Natural killer cell (primary cell): ENCODE results near the gene PKDREJ. TPM values are rescaled to one million over a fixed set of nuclear protein-coding genes. Genes with fewer than 3 reads are reported as not detected.

Source experiments
- ATAC-seq, 3 donors: fragments of 150-1000 bp in 2 of 3; fragments of 200-7000 bp in 1 of 3; cut with Tn5 transposase; 1 replicate in 1 of 3; 2 replicates in 2 of 3; pipeline ENCODE4 v1.10.0; 2021; ENCODE audit warnings: mild to moderate bottlenecking in 2 of 3, moderate library complexity in 2 of 3
- DNase-seq, 2 donors: peaks; one replicate each; pipeline versions ENCODE4 v3.0.0 to v3.0.0-alpha.2; 2013 to 2021; ENCODE audit warnings: mixed read lengths in 1 of 2
- H3K27ac ChIP-seq: one replicate; pipeline ENCODE4 v1.5.1; 2013; ENCODE audit warnings: mild to moderate bottlenecking, low read length
- H3K27me3 ChIP-seq: one replicate; pipeline ENCODE4 v1.6.1; 2013; ENCODE audit warnings: low read length; ENCODE audit not compliant: control insufficient read depth, insufficient read depth
- H3K36me3 ChIP-seq: one replicate; pipeline ENCODE4 v1.6.1; 2013; ENCODE audit warnings: low read length; ENCODE audit not compliant: control insufficient read depth, insufficient read depth
- H3K4me1 ChIP-seq: one replicate; pipeline ENCODE4 v1.6.1; 2013; ENCODE audit warnings: low read length; ENCODE audit not compliant: control insufficient read depth, insufficient read depth
- H3K4me3 ChIP-seq: one replicate; pipeline ENCODE4 v1.5.1; 2013; ENCODE audit warnings: low read length
- H3K9me3 ChIP-seq: one replicate; pipeline ENCODE4 v1.6.1; 2013; ENCODE audit warnings: low read length; ENCODE audit not compliant: control insufficient read depth, insufficient read depth
- H3K27ac Mint-ChIP-seq, 2 donors: one replicate each; pipeline ENCODE4 v1.8.0; 2022; ENCODE audit warnings: mild to moderate bottlenecking in 2 of 2, mixed read lengths in 2 of 2, moderate library complexity in 1 of 2
- H3K27me3 Mint-ChIP-seq, 2 donors: one replicate each; pipeline ENCODE4 v1.8.0; 2022; ENCODE audit warnings: low read depth in 2 of 2, mixed read lengths in 2 of 2
- H3K36me3 Mint-ChIP-seq: one replicate; pipeline ENCODE4 v1.8.0; 2022; ENCODE audit warnings: mixed read lengths
- H3K4me1 Mint-ChIP-seq, 2 donors: one replicate each; pipeline ENCODE4 v1.8.0; 2022; ENCODE audit warnings: mixed read lengths in 2 of 2
- H3K4me3 Mint-ChIP-seq: one replicate; pipeline ENCODE4 v1.8.0; 2022; ENCODE audit warnings: mild to moderate bottlenecking, moderate library complexity, mixed read lengths
- H3K9me3 Mint-ChIP-seq, 2 donors: one replicate each; pipeline ENCODE4 v1.8.0; 2022; ENCODE audit warnings: mixed read lengths in 2 of 2
- CTCF ChIP-seq: fragments of 200-600 bp; IDR thresholded peaks from one replicate; pipeline ENCODE4 v1.8.0; 2022; ENCODE audit warnings: antibody characterized with exemption
- WGBS: methylation state at CpG from one replicate; pipeline ENCODE4 v1.1.7; 2013; ENCODE audit warnings: missing lambda C conversion rate; ENCODE audit not compliant: insufficient coverage; 5-methylcytosine and 5-hydroxymethylcytosine counted together
- intact Hi-C: fragments of 100-400 bp; cut with micrococcal nuclease; formaldehyde crosslinking; loops from one replicate; pipeline ENCODE4 v1.14.2; 2022
- total RNA-seq, 4 donors: library from RNA; stranded (reverse); fragments of 120-200 nt in 1 of 4; gene quantifications; one replicate each; pipeline versions ENCODE4 v1.2.3 to v1.2.4, GENCODE V29; 2013 to 2022

The PKDREJ gene
- total RNA-seq, 3 donors from 2014 or later (not counting 1 experiment from before 2014, with no cell fraction given) = 0.07 to 0.25 (median 0.20) TPM

- no peak for TF ChIP-seq CTCF
- Histone ChIP-seq H3K4me3 (no peak overlapping the region), H3K27me3 (no peaks in the 10 kb centered on the region), H3K4me1 (peaks cover 24% of the 10 kb centered on the region), H3K27ac (peak overlapping the region; percentile 40), H3K9me3 (no peaks in the 10 kb centered on the region), H3K36me3 (peaks cover 10% of the 10 kb centered on the region)
- intact Hi-C loops = no loop called here
- Mint-ChIP-seq H3K27me3 (no peaks in the 10 kb centered on the region), H3K9me3 (no peaks in the 10 kb centered on the region), H3K4me3 (peak overlapping the region; percentile 71), H3K36me3 (peaks cover 8% of the 10 kb centered on the region), H3K4me1 (peaks cover 19 to 25% of the 10 kb centered on the region in 2 donors), H3K27ac (peak overlapping the region; percentile 66 to 71)
- peak in 1 of 2 donors; percentile 33 for DNase-seq
- 8% methylated on average over 20 of the region's 20 CpGs for WGBS
- ATAC-seq = peak; percentile 30 to 65 (median 38)
These were observed 23.7 kb downstream of the PKDREJ start for GRCh38 chr22:46239261-46240048.

GRCh38 chr22:46238541-46238940, 24.6 kb downstream of the PKDREJ start:
- Mint-ChIP-seq H3K36me3 (peaks cover 8% of the 10 kb centered on the region), H3K27ac (peak overlapping the region in 1 of 2 donors; percentile 61), H3K27me3 (no peaks in the 10 kb centered on the region), H3K4me1 (peaks cover 19 to 25% of the 10 kb centered on the region in 2 donors), H3K4me3 (no peak overlapping the region), H3K9me3 (no peaks in the 10 kb centered on the region)
- Histone ChIP-seq H3K36me3 (peaks cover 3% of the 10 kb centered on the region), H3K27me3 (no peaks in the 10 kb centered on the region), H3K4me1 (peaks cover 24% of the 10 kb centered on the region), H3K27ac (no peak overlapping the region), H3K9me3 (no peaks in the 10 kb centered on the region), H3K4me3 (no peak overlapping the region)
- intact Hi-C loops = no loop called here
- TF ChIP-seq CTCF = no peak
- ATAC-seq (no peak), DNase-seq (no peak)
- 96% methylated on average over 16 of the region's 16 CpGs for WGBS

DNA sequence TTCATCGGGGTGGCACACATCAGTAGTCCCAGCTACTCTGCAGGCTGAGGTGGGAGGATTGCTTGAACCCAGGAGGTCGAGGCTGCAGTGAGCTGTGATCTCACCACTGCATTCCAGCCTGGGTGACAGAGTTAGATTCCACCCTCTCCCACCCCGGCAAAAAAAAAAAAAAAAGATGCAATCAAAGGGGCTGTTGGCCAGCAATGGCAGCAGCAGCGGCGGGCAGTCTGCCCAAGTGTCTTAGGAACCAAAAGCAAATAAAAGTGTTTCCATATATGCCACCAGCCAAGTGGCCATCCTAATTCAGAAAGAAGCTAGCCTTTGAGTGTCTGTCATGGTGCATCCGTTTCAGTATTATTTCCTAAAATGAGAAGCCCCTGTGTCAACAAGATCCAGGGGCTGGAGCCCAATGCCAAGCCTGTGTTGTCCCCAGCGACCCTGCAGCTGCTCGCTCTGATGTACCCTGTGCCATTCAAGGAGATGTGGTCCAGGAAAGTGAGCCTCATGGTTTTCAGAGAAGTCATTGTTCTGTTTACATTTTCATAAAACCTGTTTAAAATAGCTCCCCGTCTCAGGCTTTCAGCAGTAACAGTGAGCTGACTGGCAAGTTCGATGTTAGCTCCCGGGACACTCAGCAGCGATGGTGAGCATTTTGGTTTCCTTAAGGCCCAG, 25.6 kb downstream of the PKDREJ start:
- peaks cover 3% of the 10 kb centered on the region for H3K36me3 ChIP-seq

More for the DNA sequence above, 25.6 kb downstream of the PKDREJ start:
- H3K27me3 ChIP-seq = no peaks in the 10 kb centered on the region
- no peak overlapping the region for H3K27ac ChIP-seq
- Mint-ChIP-seq H3K4me3 (no peak overlapping the region), H3K27ac (no peak overlapping the region), H3K27me3 (no peaks in the 10 kb centered on the region), H3K4me1 (peaks cover 19 to 25% of the 10 kb centered on the region in 2 donors), H3K9me3 (no peaks in the 10 kb centered on the region), H3K36me3 (peaks cover 8% of the 10 kb centered on the region)
- no peak for DNase-seq
- H3K9me3 ChIP-seq = no peaks in the 10 kb centered on the region
- TF ChIP-seq CTCF = no peak
- H3K4me1 ChIP-seq = peaks cover 24% of the 10 kb centered on the region
- ATAC-seq = no peak
- intact Hi-C loops = no loop called here
- H3K4me3 ChIP-seq = no peak overlapping the region
- WGBS = 96% methylated on average over 12 of the region's 12 CpGs
